ENCODE data around the gene ENOX2. TPM values are rescaled to one million over a fixed set of nuclear protein-coding genes. Genes with fewer than 3 reads are reported as not detected.
"Not testable (repeated sequence)": the region's sequence is repeated elsewhere in the genome, so short reads cannot be mapped to it uniquely, and the experiment has no call there.

ENOX2 gene
- polyA plus RNA-seq, 12 donors: 11.3 to 20.6 (median 15.7) TPM; not detected in 1

DNA sequence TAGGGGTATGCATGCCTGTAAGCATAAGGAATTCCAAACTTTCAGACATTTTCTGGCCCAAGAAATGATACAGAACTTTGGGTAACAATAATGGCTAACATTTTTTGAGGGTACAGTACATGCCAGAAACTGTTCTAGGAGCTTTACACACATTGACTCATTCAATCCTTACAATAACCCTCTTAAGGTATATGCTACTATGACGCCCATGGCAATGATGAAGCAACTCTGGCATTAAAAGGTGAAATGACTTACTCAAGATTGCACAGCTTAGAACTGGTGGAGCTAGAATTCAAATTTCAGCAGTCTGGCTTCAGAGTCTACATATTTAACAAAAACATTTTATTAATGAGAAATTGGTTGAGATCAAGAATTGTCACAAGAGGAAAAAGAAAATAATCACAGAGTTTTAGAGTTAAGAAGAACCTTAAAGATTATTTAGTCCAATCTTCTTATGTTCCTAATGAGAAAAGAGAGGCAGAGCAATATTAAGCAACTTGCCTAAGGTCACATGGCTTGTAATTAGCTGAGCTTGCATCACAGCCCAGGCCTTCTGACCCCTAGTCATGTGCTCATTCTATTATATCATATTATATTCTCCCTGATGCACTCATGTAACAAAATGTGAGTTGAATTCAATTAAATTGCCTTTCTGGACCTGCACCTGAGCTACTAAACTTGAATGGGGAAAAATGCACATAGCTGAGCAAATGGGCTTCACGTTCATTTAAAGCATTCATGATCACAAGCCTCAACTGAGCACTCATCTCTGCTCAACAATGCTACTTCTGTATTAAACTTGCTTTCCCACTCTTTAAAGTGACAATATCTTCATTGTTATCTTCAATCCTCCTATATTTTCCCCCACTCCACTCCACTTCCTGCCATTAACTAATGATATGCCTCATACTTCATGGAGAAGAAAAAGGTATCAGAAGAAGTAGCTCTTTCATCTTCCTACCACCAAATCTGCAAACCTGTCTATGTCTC is 73.2 kb downstream of the ENOX2 start:
- DNase-seq: no peak

DNA sequence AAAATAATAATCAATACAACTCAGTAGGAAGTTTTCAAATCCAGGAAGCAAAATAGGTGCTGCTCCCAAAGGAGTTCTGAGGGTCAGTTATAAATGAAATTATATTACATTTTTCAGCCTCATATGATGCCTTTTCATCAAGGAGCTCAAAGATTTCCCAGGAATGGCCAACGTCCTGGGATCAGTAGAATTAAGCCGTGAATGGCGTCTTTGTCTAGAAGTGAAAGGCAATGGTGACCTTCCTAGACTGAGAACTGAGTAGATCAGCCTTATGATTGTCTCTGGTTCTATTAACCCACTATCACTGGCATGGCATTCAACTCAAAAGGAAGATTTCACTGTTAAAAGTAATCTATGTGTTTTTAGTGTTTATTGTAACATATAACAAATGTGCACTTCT is 74.4 kb downstream of the ENOX2 start:
- DNase-seq: no peak

DNA sequence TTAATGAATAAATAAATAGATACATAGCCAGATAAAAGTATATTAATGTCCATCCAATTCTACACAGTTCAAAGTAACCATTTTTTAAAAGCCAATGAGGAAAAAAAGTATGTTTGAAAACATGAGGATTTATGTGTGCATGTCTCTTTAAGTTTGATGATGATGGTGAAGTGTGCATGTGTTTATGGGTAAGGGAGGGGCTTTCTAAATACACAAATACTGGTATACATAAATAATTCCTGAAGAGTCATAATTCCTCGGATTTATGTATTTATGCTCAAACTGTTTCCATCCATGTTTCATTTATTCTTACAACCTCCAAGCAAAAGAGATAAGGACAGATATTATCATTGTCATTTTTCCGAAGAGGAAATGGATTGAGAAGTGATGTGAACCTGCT is 75.4 kb downstream of the ENOX2 start:
- no peak for DNase-seq

GRCh38 chrX:130826249-130826648 is 76.8 kb downstream of the ENOX2 start:
- DNase-seq: no peak

- no peak for DNase-seq
Observed at GRCh38 chrX:130825525-130825924, 77.5 kb downstream of the ENOX2 start.

- DNase-seq: not testable (repeated sequence)
Observed at GRCh38 chrX:130819367-130819766, 83.6 kb downstream of the ENOX2 start.

- DNase-seq: not testable (repeated sequence)
Observed at GRCh38 chrX:130813932-130814331, 89.1 kb downstream of the ENOX2 start.

- no peak for DNase-seq
Observed at GRCh38 chrX:130810561-130810960, 92.4 kb downstream of the ENOX2 start.

- no peak for DNase-seq
Observed at GRCh38 chrX:130805903-130806302, 97.1 kb downstream of the ENOX2 start.

DNA sequence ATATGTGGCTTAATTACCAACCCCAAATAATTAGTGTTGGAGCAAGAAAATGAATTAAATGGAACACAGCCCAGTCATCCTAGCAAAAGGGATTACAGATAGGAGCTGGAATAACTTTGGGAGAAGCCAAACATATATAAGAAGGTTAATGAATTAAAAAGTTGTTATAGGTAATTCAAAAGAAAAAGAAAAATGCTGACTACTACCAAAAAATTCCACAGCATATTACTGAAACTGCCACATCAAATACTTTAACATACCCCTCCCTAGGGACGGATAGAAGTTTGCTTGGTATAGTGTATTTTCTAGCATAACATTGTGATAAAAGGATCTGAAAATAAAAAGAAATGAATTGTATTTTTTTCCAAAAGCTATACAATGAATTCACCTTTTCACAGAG is 99.5 kb downstream of the ENOX2 start:
- no peak for DNase-seq

DNA sequence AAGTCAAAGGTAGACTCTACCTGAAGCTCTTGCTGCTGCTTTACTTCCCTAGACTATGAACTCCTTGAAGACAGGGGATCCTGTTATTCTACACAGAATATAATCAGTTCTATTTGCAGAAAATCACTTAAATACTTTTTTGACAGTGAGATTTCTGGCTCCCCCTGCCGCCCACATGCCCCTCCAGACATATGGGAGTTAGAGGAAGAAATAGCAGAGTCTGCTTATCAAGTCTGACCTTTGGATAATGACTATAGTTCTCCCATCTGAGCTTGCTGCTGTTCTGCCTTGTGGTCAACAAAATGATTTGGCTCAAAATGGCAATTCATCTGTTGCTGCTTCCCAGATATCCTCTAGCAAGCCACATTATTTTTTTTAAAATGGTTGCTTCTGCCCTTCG is 101.1 kb downstream of the ENOX2 start:
- no peak for DNase-seq

GRCh38 chrX:130799393-130799792 is 103.6 kb downstream of the ENOX2 start:
- DNase-seq: no peak

- no peak for DNase-seq
Observed at GRCh38 chrX:130793975-130794374, 109.0 kb downstream of the ENOX2 start.

- not testable (repeated sequence) for DNase-seq
Observed at GRCh38 chrX:130791870-130792269, 111.1 kb downstream of the ENOX2 start.

GRCh38 chrX:130789793-130790192 is 113.2 kb downstream of the ENOX2 start:
- no peak for DNase-seq

- DNase-seq: no peak
Observed at GRCh38 chrX:130788786-130789581, 114.0 kb downstream of the ENOX2 start.

DNA sequence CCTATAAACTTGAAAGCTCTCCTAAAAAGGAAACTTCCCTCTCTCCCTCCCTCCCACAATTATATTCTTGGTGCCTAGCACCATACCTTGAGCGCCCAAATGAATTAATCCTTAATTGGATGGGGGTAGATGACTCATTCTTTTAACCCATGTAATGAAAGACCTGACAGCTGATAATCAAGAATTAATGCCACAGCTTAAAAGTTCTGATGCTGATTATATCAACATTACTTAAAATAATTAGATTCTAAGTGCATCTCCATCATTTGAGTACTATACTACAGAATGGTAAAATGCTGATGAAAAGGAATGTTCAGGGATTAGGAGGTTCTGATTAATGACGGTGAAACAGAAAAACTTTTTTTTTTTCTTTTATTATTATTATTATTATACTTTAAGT is 117.0 kb downstream of the ENOX2 start:
- DNase-seq: no peak

GRCh38 chrX:130778773-130779172 is 124.2 kb downstream of the ENOX2 start:
- no peak for DNase-seq

DNA sequence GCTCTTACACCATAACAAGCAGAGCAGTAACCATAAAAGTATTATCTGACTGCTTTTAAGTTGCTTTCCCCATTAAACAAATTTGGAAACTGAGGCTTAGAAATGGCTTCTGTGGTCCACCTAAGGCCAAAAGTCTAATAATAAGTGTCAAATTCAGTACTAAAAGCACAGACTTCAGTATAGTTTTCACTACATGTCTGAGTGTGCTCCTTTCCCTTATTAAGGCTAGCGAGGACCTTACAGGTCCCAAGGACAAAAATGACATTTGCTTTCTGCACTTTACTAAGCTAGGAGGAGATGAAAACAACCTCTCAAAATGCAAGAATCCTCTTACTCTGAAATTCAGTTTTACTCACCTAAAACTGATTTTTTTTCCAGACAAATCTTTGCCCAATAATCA is 127.2 kb downstream of the ENOX2 start:
- no peak for DNase-seq

- no peak for DNase-seq
Observed at GRCh38 chrX:130772776-130773143, 130.2 kb downstream of the ENOX2 start.

GRCh38 chrX:130772105-130772775 is 130.8 kb downstream of the ENOX2 start:
- no peak for DNase-seq

DNA sequence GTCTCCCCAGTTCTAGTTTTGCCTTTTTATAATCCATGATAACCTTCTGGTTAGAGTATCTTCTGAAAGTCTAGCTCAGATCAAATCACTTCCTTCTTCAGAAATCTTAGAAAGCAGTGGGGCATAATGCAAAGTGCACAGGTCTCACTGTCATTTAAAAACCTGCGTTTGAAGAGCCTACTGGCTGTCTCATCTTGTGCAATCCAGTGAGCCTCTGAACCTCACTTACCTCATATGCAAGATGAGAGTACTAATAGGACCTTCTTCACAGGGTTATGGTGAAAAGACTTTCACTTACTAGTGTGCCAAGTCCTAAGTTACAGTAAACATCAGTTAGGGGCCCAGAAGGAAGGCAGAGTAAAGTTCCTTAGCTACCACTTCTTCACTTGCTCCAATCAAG is 131.4 kb downstream of the ENOX2 start:
- no peak for DNase-seq

All from muscle of arm (tissue), 12 donors.